ELR (cell line): Measurements from ENCODE around the gene ATXN8OS.
"Not testable (repeated sequence)": the region's sequence is repeated elsewhere in the genome, so short reads cannot be mapped to it uniquely, and the experiment has no call there.

Experiments
- DNase-seq: peaks from one replicate; pipeline ENCODE4 v3.0.0-alpha.2; 2015; ENCODE audit warnings: low read depth

Gene ATXN8OS

DNA sequence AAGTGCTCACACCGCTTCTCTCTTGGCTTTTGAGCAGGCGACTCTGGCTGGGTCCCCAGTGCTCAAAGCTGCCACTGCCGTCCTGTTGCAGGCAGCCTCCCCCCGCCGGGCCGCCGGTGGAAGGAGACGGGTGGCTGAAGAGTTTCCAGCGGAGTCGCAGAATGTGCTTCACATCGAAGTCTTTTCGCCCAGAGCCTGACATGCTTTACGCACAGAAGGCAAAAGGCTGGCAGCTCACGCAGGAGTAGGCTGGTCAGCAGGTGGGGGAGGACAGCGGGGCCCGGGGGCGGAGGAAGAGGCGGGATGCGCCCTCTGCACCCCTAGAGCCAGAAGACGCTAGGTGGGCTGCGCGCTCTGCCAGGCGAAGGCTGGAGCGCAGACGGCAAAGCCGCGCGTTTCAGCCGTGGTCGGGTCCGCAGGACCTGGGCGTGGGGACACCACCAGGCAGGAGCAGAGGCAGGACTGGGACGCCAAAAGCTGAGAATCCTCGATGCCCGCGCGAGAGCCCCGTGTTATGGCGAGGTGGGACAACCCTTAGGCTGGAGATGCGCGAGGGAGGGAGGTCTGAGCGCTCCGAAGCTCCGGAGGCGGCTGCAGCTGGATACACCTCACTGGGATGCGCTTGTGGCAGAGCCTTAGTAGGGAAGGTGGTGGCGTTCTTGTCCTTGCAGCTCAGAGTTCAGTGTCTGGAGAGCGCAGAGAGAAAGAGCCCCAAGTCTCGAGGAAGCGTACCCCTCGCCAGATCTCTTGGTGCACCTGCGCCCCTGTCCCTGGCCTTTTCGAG lies at the start of gene ATXN8OS:
Gene ATXN8OS, plus strand, starts transcription at position 329 of the 784 bp plus-strand sequence.
- no peak for DNase-seq

- DNase-seq: no peak
These were observed 27.6 kb upstream of the ATXN8OS start for GRCh38 chr13:70080012-70080411.

GRCh38 chr13:70087247-70087646 lies 20.4 kb upstream of the ATXN8OS start:
- DNase-seq: no peak

DNA sequence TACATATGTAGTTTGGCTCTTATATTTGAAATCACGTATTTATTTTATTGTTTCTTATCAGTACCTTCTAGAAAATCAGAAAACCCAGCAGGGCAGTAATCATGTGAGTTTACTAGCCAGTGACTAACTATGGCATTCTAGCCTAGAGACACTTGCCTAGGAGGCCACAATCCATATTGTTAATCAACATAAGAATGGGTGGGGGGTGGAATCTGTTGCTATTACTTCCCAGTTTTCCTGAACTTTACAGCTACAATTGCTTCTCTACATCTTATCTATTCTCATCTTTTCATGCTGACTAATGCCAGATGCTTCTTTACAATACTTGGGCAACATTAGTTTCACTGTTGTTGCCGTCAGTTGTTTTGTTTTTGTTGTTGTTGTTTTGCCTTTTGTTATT lies 18.7 kb upstream of the ATXN8OS start:
- no peak for DNase-seq

DNA sequence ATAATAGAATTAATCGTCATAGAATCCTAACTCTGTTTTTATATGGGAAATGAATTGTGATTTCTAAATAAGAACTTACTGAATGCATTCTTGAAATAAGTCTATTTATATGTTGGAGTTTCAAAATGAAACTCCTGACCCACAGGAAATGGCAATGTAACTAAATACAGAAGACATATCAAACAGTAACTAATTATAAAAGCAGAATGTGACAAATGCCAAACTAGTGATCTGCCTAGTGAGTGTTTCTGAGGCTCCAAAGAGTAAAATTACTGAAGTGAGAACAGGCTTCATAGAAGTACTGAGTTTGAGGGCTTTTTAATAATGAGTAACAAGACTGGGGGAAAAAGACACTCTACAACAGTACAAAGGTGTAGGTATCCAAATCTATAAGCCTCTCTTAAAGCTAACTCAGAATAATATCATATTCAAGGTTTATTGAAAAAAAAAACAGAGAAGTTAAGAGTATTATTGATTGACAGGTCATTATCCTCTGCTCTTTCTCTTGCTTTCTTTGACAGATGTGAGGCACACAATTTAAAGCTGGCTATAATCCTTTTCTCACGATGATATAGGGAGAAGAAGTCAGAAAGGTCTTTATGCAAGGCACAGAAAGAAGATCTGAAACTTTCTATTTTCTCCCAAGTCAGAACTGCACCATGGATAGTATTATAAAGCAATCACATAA lies 17.4 kb upstream of the ATXN8OS start:
- no peak for DNase-seq

GRCh38 chr13:70098669-70099068 lies 9.0 kb upstream of the ATXN8OS start:
- DNase-seq: peak; percentile 41

DNA sequence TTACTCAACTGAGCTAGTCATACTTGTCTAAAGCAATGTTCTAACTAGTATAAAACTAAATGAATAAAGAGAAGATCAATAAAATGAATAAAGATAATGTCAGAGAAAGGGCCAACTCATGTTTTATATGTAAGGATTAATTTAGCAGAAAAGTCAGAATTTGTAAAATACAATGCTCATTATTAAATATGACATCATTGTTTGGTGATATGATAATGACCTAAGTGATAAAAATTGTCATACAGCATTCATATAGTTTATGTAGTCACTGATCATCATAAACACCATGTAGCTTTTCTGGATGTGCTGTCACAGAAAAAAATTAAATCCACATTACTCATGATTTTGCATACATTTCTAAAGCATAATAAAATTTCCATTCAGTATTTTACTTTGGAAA lies 3.1 kb upstream of the ATXN8OS start:
- DNase-seq: no peak

DNA sequence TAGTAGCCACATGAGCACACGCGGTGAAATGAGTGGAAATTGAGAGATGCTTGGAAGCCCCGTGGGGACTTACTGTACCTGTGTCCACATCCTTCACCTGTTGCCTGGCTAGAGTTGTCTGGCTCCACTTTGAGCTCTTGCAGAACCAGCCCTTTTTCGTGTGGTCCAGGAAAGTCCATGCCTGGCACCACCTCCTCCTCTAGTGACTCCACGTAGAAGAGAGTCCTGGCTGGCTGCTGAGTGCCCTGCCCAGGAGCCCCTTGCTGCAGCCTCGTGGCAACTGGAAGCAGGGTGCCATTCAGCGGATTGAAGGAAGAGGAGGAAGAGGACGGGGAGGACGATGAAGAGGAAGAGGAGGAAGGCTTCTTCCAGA lies 515 bp upstream of the ATXN8OS start:
- DNase-seq: no peak

- no peak for DNase-seq
These were observed 905 bp downstream of the ATXN8OS start, which contains the start of gene KLHL1 for GRCh38 chr13:70108356-70109105. Gene KLHL1, minus strand, starts transcription at chr13:70108452. Its CDS starts 753 bp downstream, at chr13:70107699.

DNA sequence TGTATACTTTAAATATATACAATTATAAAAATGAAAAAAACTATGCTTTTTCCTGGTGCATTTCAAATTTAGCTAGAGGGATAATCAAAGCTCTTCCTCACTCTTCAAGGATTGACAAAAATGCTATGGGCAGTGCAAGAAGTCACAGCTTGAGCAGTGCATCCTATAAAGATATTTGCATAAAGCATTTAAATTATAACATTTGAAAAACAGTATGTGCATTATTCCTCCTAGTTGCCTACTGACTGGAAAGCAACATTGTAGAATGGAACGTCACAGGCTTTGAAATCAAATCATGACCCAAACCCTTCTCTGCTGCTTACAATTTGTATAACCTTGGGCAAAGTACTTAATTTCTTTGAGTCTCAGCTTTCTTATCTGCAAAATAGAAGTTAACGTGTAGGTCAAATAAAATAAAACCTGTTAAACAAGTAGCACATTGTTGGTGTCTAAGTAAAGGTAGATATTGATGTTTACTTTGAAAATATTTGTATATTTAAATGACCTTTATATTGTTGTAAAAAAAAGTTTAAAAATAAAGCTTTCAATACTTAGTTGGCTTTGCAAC lies 9.8 kb downstream of the ATXN8OS start:
- no peak for DNase-seq

GRCh38 chr13:70125693-70126092 lies 18.1 kb downstream of the ATXN8OS start:
- DNase-seq: no peak

- no peak for DNase-seq
These were observed 20.5 kb downstream of the ATXN8OS start for GRCh38 chr13:70128098-70128497.

- DNase-seq: not testable (repeated sequence)
These were observed 35.0 kb downstream of the ATXN8OS start for GRCh38 chr13:70142658-70143057.

- peak; percentile 42 for DNase-seq
These were observed 54.5 kb downstream of the ATXN8OS start for GRCh38 chr13:70162141-70162540.

DNA sequence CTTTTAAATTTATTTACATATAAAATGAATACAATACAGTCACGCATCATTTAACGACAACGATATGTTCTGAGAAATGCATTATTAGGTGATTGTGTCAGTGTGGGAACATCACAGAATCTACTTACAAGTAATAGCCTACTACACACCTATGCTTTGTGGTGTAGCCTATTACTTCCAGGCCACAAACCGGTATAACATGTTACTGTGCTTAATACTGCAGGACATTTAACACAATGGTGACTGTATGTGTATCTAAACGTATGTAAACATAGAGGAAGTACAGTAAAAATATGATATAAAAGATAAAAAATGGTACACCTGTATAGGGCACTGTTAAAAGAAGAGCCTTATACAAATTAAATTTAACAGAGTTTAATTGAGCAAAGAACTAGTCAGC lies 63.1 kb downstream of the ATXN8OS start:
- no peak for DNase-seq

DNA sequence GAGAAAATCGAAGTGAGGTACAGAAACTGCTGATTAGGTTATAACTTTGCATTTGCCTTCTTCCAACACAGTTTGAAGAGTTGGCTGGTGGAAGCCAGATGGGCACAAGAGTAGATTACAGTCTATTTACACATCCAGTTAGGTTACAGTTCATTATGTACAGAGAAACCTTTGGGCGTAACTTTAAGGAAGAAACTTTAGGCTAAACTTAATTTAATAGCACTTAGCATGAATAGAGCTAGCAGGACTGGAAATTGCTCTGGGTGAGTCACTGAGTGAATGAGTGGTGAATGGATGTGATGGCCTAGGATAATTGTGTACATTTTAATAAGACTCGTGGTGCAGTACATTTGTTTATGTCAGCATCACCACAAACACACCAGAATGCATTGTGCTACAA lies 63.5 kb downstream of the ATXN8OS start:
- DNase-seq: peak; percentile 57

- no peak for DNase-seq
These were observed 65.4 kb downstream of the ATXN8OS start for GRCh38 chr13:70172946-70173597.

DNA sequence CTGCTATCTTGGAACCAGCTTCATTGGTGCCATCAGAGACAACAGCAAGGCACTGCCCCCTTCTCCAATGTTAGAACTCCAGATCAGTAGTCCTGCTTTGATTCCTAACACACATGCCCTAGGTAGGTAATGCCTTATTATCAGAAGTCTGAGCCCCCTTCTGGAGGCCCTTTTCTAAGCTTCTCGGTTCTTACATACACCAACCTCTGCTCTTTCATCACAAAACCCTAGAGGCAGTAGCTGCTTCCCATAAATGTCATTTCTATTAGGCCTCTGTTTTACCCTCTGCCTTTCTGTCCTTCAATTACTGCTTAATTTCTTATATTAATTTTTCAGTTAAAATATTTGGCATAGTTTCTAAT lies 66.0 kb downstream of the ATXN8OS start:
- no peak for DNase-seq

- no peak for DNase-seq
These were observed 70.7 kb downstream of the ATXN8OS start for GRCh38 chr13:70178346-70178745.
